ENCODE results near the gene MORN5. TPM values are rescaled to one million over a fixed set of nuclear protein-coding genes. Genes with fewer than 3 reads are reported as not detected.

Gene MORN5
- total RNA-seq, 1 experiment from 2014 or later: not detected

- in situ Hi-C loops (cut with HindIII; ENCODE audit: low pct_unique_long_range_greater_than_20kb, low sequenced_read_pairs): no loop called here
- DNase-seq (ENCODE audit: low read depth): no peak
Measured at GRCh38 chr9:122202111-122202510, 42.4 kb downstream of the MORN5 start.

DNA sequence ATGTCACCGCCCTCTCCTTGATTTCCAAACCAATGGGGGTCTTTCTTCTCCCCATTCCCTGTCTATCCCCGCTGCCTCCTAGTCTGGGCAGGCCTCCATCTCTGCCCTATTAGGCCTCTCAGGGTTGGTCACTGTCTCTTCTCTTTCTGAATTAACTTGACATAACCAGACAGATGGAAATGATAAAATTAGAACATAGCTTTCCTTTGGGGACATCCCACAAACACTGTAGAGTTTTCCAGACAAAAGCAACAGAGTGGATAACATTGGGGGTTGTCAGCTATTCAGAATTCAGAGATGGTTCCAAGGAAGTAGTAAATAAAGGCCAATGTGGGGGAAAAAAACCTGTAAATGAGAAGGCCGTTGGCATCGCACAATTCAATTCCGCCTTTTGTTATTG lies 44.3 kb downstream of the MORN5 start:
- no peak for DNase-seq (ENCODE audit: low read depth)
- in situ Hi-C loops (cut with HindIII; ENCODE audit: low pct_unique_long_range_greater_than_20kb, low sequenced_read_pairs): no loop called here

DNA sequence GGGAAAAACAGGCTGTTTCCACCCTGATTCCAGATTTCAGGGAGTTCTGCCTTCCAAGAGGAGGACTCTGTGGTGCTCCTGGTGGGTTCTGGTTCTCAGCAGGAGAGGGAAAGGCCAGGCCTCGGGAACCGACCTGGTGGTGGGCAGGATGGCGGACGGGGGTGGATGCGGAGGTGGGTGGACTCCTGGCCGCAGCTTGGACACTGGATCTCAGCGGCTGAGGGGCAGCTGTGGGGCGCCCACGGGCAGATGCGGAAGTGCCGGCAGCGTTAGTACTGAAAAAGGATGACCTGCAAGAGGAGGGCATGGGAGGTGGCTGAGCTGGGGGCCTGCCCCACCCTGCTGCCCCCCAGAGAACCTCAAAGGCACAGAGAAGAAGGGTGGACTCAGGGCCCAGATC lies 44.8 kb downstream of the MORN5 start:
- DNase-seq (ENCODE audit: low read depth): no peak
- in situ Hi-C loops (cut with HindIII; ENCODE audit: low pct_unique_long_range_greater_than_20kb, low sequenced_read_pairs): no loop called here

DNA sequence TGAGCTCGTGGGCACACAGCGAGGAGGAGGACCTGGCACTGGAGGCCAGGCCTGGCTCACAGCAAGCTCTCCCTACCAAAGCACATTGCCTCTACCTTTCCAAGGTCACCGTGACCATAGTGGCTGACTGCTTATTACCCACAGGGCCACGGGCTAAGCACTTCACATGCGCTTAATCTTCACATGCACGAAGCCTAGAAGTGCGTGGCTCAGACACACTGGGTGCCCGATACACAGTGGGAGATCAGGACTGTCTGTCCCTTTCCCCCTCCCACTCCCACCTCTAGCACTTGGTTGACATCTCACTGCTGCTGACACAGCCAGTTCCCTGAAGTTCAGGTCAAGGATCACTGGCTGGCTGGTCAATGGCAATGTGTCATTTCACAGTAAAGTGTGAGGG lies 45.5 kb downstream of the MORN5 start:
- in situ Hi-C loops (cut with HindIII; ENCODE audit: low pct_unique_long_range_greater_than_20kb, low sequenced_read_pairs): no loop called here
- no peak for DNase-seq (ENCODE audit: low read depth)

- in situ Hi-C loops (cut with HindIII; ENCODE audit: low pct_unique_long_range_greater_than_20kb, low sequenced_read_pairs): no loop called here
Measured at GRCh38 chr9:122206118-122207046, 46.7 kb downstream of the MORN5 start.

GRCh38 chr9:122207096-122207495 lies 47.4 kb downstream of the MORN5 start:
- DNase-seq (ENCODE audit: low read depth): no peak
- in situ Hi-C loops (cut with HindIII; ENCODE audit: low pct_unique_long_range_greater_than_20kb, low sequenced_read_pairs): no loop called here

More at GRCh38 chr9:122206118-122207046, 46.7 kb downstream of the MORN5 start:
- peak; percentile 20 for DNase-seq (ENCODE audit: low read depth)

GRCh38 chr9:122209451-122209850 lies 49.7 kb downstream of the MORN5 start:
- in situ Hi-C loops (cut with HindIII; ENCODE audit: low pct_unique_long_range_greater_than_20kb, low sequenced_read_pairs): no loop called here
- DNase-seq (ENCODE audit: low read depth): no peak

GRCh38 chr9:122212473-122213004 lies 52.8 kb downstream of the MORN5 start:
- in situ Hi-C loops (cut with HindIII; ENCODE audit: low pct_unique_long_range_greater_than_20kb, low sequenced_read_pairs): no loop called here

GRCh38 chr9:122213102-122213588 lies 53.4 kb downstream of the MORN5 start:
- in situ Hi-C loops (cut with HindIII; ENCODE audit: low pct_unique_long_range_greater_than_20kb, low sequenced_read_pairs): no loop called here
- no peak for DNase-seq (ENCODE audit: low read depth)

More at GRCh38 chr9:122212473-122213004, 52.8 kb downstream of the MORN5 start:
- no peak for DNase-seq (ENCODE audit: low read depth)

DNA sequence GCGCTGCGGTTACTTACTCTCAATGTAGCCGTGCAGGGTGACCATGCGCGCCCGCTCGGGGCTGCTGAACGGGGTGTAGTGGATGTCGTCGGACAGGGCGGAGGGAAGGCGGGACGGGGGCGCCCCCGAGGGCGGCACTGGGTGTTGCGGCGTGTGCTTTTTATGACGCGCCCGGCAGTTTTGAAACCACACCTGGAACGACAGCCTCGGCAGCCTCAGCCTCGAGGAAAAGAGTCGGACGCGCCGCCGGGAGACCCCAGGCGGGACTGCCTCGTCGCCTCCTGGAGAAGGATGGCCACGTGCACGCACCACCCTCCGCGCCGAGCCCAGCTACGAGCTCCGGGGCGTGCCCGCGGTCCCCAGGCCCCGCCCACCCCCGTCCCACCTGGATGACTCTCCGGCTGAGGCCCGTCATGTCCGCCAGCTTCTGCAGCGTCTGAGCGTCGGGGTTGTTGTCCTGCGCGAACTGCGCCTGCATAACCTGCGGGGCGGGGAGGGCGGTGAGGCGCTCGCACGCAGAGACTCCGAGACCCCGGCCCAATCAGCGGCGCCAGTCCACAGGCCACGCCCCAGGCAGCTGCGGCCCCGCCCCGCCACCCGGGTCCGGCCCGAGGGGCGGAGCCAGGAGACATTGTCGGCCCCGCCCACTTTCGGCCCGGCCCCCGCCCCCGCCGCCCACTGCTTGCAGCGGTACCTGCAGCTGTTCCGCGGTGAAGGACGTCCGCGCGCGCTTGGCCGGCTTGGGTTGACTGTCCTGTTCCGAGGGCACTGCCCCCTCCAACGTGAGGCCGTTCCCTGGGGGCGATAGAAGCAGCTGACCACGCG lies 54.1 kb downstream of the MORN5 start:
- in situ Hi-C loops (cut with HindIII; ENCODE audit: low pct_unique_long_range_greater_than_20kb, low sequenced_read_pairs): no loop called here
- peak; percentile 90 for DNase-seq (ENCODE audit: low read depth)

DNA sequence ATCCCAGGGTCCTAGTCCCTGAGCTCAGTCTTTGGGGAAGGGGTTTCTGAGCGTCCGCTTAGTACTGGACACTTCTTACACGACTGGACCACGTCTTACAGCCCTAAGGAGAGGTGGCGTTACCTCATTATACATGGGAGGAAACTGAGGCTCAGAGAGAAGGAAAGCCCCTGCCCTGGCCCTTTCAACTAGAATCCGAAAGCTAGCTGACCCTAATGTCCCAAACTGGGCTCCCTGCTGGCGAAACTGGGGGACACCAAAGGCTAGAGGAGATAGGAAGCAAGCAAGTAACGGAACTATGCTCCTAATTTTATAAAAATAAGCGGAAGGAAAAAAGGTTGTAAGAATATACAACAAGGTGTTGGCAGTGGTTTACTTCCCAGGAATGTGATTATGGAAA lies 54.8 kb downstream of the MORN5 start:
- in situ Hi-C loops (cut with HindIII; ENCODE audit: low pct_unique_long_range_greater_than_20kb, low sequenced_read_pairs): no loop called here
- no peak for DNase-seq (ENCODE audit: low read depth)

GRCh38 chr9:122215663-122216062 lies 56.0 kb downstream of the MORN5 start:
- no peak for DNase-seq (ENCODE audit: low read depth)
- in situ Hi-C loops (cut with HindIII; ENCODE audit: low pct_unique_long_range_greater_than_20kb, low sequenced_read_pairs): no loop called here

GRCh38 chr9:122216138-122216797 lies 56.6 kb downstream of the MORN5 start:
- no peak for DNase-seq (ENCODE audit: low read depth)
- in situ Hi-C loops (cut with HindIII; ENCODE audit: low pct_unique_long_range_greater_than_20kb, low sequenced_read_pairs): no loop called here

DNA sequence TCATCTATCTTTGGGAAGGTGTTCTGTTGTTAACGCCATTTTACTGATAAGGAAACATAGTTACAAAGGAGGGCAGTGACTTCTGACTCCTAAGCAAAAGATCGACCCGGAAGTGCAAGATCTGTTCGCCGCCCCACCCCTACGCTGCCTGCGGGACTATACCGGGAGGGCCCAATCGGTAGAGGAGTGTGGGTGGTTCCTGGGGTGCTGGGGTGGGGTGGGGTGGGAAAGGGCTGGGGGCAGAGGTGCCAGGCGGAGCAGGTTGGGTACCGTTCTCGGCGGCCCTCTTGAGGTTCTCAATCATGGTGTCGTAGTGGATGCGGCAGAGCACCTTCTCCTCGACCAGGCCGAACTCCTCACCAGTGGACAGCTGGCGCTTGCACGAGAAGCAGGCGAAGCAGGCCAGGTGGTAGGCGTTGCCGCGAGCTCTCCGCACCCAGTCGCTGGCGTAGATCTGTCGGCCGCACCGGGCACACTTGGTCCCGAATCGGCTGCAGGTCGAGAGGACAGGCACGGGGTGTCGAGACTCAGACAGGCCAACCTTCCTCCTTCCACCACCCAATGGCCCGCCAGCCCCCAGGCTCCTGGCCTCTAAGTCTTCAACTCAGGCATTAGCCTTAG lies 57.2 kb downstream of the MORN5 start:
- DNase-seq (ENCODE audit: low read depth): no peak
- in situ Hi-C loops (cut with HindIII; ENCODE audit: low pct_unique_long_range_greater_than_20kb, low sequenced_read_pairs): no loop called here

DNA sequence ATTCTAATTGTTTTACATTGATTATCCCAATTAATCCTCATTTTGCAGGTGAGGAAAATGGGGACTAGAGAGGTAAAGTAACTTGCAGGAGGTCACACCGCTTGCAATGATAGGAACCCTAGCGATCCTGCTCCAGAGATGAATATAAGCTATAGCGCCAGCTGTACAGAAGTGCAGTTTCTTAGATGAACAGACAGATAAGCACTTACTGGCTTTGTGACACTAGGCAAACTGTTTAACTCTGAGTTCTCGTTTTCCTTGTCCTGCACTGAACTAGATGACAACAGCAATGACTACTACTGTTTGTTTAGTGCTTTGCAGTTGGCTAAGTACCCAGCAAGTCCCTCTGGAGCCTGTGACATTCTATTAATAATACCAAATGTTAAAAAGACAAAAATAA lies 57.9 kb downstream of the MORN5 start:
- DNase-seq (ENCODE audit: low read depth): no peak
- in situ Hi-C loops (cut with HindIII; ENCODE audit: low pct_unique_long_range_greater_than_20kb, low sequenced_read_pairs): no loop called here

- in situ Hi-C loops (cut with HindIII; ENCODE audit: low pct_unique_long_range_greater_than_20kb, low sequenced_read_pairs): no loop called here
Measured at GRCh38 chr9:122218071-122218934, 58.6 kb downstream of the MORN5 start.

More at GRCh38 chr9:122218071-122218934, 58.6 kb downstream of the MORN5 start:
- no peak for DNase-seq (ENCODE audit: low read depth)
